COLO668 (cell line): ENCODE data around the gene SERPINB10.

Source experiments
- DNase-seq: peaks from one replicate; lab custom pipeline; 2025; ENCODE audit not compliant: unreplicated experiment; lab: John Stamatoyannopoulos, UW

Gene SERPINB10

DNA sequence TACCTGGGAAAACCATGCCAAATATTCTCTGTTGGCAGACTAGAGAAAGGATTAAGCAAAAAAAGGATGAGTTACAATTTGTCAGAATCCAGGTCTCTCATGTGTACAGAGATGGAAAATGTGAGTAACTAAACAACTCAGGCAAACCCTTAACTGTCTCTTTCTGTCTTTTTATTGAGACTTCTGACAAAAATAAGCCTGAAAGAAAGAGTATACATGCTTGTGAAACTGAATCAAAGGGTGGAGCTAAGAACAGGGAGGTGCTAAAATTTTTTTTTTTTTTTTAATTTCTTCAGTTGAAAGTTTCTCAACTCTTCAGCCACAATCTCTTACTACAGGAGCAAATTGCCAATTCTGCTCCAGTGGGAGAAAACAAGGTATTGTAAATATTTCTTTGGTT lies at the start of gene SERPINB10:
Gene SERPINB10 (plus strand): TSS at position 295 of the 400 bp plus-strand sequence. CDS start 7,553 bp downstream, outside the sequence.
- no peak for DNase-seq

GRCh38 chr18:63858456-63858855 lies 49.3 kb upstream of the SERPINB10 start:
- DNase-seq = no peak

DNA sequence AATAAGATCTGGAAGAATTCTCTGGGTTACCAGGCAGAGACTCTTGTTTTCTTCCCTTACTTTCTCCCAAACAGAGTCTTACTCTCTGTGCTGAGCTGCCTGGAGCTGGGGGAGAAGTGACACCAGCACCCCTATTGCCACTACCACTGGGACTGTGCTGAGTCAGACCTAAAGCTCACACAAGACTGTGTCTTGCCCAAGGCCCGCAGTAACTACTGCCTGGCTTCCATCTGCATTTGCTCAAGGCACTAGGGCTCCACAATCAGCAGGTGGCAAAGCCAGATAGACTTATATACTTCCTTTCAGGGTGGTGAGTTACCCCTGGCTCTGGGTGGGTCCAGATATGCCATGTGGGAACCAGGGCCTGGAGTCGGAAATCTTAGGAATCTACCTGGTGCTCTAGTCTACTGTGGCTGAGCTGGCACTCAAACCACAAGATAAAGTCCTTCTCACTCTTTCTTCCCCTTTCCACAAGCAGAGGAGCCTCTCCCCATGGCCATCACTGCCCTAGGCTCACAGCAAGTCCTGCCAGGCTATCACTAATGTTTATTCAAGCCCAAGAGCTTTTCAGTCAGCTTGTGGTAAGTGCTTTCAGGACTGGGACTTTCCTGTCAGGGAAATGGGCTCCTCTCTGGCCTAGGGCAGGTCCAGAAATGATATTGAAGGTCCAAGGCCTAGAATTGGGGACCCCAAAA lies 47.8 kb upstream of the SERPINB10 start:
- no peak for DNase-seq

DNA sequence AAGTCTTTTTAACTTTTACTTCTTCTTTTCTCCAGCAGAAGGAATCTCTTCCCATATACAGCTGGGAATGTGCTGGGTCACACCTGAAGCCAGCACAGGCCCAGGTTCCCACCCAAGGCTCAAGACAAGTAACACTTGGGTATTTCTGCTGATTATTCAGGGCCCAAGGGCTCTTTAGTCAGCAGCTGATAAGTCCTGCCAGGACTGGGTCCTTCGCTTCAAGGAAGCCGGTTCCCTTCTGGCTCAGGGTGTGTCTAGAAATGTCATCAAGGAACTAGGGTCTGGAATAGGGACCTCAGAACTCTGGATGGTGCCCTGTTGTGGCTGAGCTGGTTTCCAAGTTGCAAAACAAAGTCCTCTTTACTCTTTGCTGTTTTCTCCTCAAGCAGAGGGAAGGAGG lies 47.2 kb upstream of the SERPINB10 start:
- no peak for DNase-seq

GRCh38 chr18:63867368-63868125 lies 40.2 kb upstream of the SERPINB10 start:
- DNase-seq = no peak

DNA sequence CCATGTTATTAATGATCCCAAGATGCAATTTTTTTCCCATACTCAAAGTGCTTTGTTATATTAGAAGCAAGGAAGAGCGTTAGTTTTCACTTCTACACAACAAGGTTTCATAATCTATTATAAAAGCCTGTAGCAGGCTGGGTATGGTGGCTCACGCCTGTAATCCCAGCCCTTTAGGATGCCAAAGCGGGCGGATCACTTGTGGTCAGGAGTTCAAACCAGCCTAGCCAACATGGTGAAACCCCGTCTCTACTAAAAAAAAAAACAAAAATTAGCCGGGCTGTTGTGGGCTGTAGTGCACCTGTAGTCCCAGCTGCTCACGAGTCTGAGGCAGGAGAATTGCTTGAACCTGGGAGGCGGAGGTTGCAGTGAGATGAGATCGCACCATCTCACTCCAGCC lies 39.2 kb upstream of the SERPINB10 start:
- DNase-seq = no peak

- no peak for DNase-seq
Measured at GRCh38 chr18:63869374-63869773, 38.4 kb upstream of the SERPINB10 start.

DNA sequence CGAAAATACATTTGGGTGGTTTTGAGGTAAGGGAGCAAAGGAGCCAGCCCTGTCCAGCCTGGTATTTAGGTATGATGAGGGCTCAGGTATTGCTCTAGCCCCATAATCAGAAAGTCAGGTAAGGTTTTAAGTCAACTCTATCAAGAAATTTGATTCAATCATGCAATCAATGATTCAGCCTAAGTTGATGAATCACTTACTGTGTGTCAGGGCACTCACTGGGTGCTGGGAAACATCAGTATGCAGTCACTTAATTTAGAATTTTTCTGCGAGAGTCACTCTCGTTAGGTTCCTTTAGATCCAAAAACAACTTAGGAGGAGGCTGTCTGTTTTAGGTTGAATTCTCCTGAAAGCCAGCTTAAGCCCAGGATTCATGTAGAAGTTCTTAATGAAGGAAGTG lies 37.9 kb upstream of the SERPINB10 start:
- DNase-seq = no peak

DNA sequence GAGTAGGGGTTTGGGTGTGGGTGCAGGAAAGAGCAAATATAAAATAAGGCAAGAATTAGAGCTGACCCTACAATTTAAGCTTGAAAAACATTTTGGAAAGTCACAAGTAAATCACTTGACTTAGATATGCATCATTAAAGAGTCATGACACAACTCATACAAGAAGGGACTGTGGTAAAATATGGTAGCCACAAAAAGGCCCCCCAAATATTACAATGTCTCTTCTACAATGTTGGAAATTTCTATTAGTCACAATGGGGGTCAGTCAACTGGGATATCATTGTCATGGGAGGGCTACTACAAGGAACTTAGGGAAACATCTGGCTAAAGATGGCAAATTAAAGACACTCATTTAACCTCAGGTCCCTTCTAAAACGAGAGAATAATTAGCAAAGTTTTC lies 35.9 kb upstream of the SERPINB10 start:
- no peak for DNase-seq

GRCh38 chr18:63872586-63872985 lies 35.2 kb upstream of the SERPINB10 start:
- no peak for DNase-seq

DNA sequence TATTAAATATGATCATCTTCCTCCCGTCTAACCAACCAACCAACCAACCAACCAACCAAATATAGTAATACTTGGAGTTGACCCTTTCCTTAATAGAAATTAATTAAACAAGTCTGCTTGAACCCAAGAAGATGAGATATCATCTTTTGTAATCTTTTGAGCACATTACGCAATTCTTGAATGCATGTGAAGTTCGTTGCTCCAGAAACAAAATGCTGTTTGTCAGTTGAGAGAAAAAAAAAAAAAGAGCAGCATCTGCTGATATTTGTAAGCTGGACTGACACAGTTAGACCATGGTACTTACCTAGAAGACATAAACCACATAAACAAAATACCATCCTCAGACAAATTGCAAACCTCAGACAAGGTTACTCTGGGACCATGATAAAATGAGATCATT lies 29.4 kb upstream of the SERPINB10 start:
- no peak for DNase-seq

DNA sequence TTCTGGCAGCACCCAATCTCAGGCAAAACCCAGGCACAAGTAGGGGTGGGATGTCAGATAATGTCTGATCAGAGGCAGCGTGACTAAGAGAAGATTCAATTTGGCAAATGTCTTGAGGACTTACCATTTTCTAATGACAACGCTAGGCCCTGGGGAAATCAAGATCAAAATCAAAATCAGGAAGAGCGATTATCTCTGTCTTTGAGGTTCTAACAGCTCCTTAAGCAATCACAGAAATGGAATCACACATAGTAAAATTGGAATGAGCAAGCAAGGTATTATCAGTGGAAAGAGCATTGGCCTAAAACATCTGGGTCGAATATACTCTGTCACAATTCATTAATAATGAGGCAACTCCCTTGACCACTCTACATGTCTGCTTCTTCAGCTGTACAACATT lies 28.8 kb upstream of the SERPINB10 start:
- DNase-seq = no peak

- DNase-seq = no peak
Measured at GRCh38 chr18:63879709-63880108, 28.0 kb upstream of the SERPINB10 start.

- DNase-seq = no peak
Measured at GRCh38 chr18:63881851-63882250, 25.9 kb upstream of the SERPINB10 start.

GRCh38 chr18:63882333-63883141 lies 25.2 kb upstream of the SERPINB10 start:
- DNase-seq = no peak

DNA sequence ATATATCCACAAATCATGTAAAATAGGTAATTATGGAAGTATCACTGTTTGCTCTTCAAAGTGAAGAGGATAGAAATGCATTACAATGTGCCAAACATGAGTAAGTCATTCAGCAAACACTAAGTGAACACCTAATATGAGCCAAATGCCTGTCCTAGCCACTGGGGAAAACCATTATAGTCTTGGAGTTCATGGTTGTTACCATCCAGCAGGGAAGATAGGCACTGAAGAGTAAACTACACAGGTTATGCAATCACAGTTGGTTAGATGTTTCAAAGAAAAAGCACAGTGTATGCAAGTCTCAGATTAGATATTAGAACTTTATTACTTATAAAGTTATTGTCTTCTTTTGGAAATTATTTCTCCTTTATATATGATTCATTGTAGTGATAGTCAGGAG lies 24.1 kb upstream of the SERPINB10 start:
- DNase-seq = no peak

GRCh38 chr18:63887424-63887823 lies 20.3 kb upstream of the SERPINB10 start, which contains the start of gene SERPINB2:
Gene SERPINB2 (plus strand): TSS chr18:63887705. CDS start chr18:63891445, 3,740 bp downstream.
- DNase-seq = no peak

GRCh38 chr18:63888470-63889190 lies 19.1 kb upstream of the SERPINB10 start:
- DNase-seq = no peak

GRCh38 chr18:63889626-63890025 lies 18.1 kb upstream of the SERPINB10 start:
- no peak for DNase-seq

- no peak for DNase-seq
Measured at GRCh38 chr18:63890237-63890949, 17.4 kb upstream of the SERPINB10 start.
